Measurements from ENCODE around the gene CDKAL1.

CDKAL1 gene

GRCh38 chr6:20943922-20944321 lies 409.7 kb downstream of the CDKAL1 start:
- H3K4me3 ChIP-seq (ENCODE audit: low read length), result no peak overlapping the region
- TF ChIP-seq CTCF (conservative IDR thresholded peaks at IDR 0.05; ENCODE audit: low read depth, low read length), result no peak
- no peak for DNase-seq (ENCODE audit: low read depth)

GRCh38 chr6:20946022-20946421 lies 411.8 kb downstream of the CDKAL1 start:
- no peak for DNase-seq (ENCODE audit: low read depth)
- no peak overlapping the region for H3K4me3 ChIP-seq (ENCODE audit: low read length)
- TF ChIP-seq CTCF (conservative IDR thresholded peaks at IDR 0.05; ENCODE audit: low read depth, low read length), result peak; percentile 17

GRCh38 chr6:20946890-20947289 lies 412.6 kb downstream of the CDKAL1 start:
- TF ChIP-seq CTCF (conservative IDR thresholded peaks at IDR 0.05; ENCODE audit: low read depth, low read length), result no peak
- no peak for DNase-seq (ENCODE audit: low read depth)

GRCh38 chr6:20947977-20948376 lies 413.7 kb downstream of the CDKAL1 start:
- DNase-seq (ENCODE audit: low read depth), result no peak
- TF ChIP-seq CTCF (conservative IDR thresholded peaks at IDR 0.05; ENCODE audit: low read depth, low read length), result no peak
- no peak overlapping the region for H3K4me3 ChIP-seq (ENCODE audit: low read length)

More at GRCh38 chr6:20946890-20947289, 412.6 kb downstream of the CDKAL1 start:
- H3K4me3 ChIP-seq (ENCODE audit: low read length), result no peak overlapping the region

GRCh38 chr6:20948556-20948955 lies 414.3 kb downstream of the CDKAL1 start:
- no peak for DNase-seq (ENCODE audit: low read depth)
- TF ChIP-seq CTCF (conservative IDR thresholded peaks at IDR 0.05; ENCODE audit: low read depth, low read length), result no peak
- H3K4me3 ChIP-seq (ENCODE audit: low read length), result no peak overlapping the region

GRCh38 chr6:20949138-20949537 lies 414.9 kb downstream of the CDKAL1 start:
- no peak for TF ChIP-seq CTCF (conservative IDR thresholded peaks at IDR 0.05; ENCODE audit: low read depth, low read length)
- H3K4me3 ChIP-seq (ENCODE audit: low read length), result no peak overlapping the region
- no peak for DNase-seq (ENCODE audit: low read depth)

- no peak for DNase-seq (ENCODE audit: low read depth)
- no peak overlapping the region for H3K4me3 ChIP-seq (ENCODE audit: low read length)
- TF ChIP-seq CTCF (conservative IDR thresholded peaks at IDR 0.05; ENCODE audit: low read depth, low read length), result no peak
Measured at GRCh38 chr6:20952699-20953474, 418.6 kb downstream of the CDKAL1 start.
